ENCODE data around the gene PSMF1. TPM values are rescaled to one million over a fixed set of nuclear protein-coding genes. Genes with fewer than 3 reads are reported as not detected.

Gene PSMF1
- total and polyA plus RNA-seq, 8 donors, result 22.0 to 297 (median 43.2) TPM

DNA sequence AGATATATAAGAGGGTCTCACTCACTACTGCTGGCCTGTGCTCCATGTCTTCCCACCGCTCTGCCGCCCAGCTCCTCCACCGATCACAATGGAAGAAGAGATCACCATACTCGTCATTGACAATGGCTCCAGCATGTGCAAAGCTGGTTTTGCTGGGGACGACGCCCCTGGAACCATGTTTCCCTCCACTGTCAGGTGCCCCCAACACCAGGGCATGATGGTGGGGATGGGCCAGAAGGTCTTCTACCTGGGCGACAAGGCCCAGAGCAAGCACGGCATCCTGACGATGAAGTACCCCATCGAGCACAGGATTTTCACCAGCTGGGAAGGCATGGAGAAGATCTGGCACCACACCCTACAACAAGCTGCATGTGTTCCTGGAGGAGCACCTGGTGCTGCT, 42.1 kb downstream of the PSMF1 start:
- Histone ChIP-seq H3K9me3 (no peaks in the 10 kb centered on the region), H3K36me3 (peaks cover 36 to 98% (median 80%) of the 10 kb centered on the region in 4 donors), H3K27ac (no peak overlapping the region), H3K4me3 (no peak overlapping the region), H3K4me1 (no peaks in the 10 kb centered on the region), H3K27me3 (no peaks in the 10 kb centered on the region)
- TF ChIP-seq POLR2A (IDR thresholded peaks at IDR 0.05) (no peak), EP300 (IDR thresholded peaks at IDR 0.05) (no peak), POLR2AphosphoS5 (IDR thresholded peaks at IDR 0.05) (no peak)
- TF ChIP-seq, protein P1, sequence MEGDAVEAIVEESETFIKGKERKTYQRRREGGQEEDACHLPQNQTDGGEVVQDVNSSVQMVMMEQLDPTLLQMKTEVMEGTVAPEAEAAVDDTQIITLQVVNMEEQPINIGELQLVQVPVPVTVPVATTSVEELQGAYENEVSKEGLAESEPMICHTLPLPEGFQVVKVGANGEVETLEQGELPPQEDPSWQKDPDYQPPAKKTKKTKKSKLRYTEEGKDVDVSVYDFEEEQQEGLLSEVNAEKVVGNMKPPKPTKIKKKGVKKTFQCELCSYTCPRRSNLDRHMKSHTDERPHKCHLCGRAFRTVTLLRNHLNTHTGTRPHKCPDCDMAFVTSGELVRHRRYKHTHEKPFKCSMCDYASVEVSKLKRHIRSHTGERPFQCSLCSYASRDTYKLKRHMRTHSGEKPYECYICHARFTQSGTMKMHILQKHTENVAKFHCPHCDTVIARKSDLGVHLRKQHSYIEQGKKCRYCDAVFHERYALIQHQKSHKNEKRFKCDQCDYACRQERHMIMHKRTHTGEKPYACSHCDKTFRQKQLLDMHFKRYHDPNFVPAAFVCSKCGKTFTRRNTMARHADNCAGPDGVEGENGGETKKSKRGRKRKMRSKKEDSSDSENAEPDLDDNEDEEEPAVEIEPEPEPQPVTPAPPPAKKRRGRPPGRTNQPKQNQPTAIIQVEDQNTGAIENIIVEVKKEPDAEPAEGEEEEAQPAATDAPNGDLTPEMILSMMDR (IDR thresholded peaks at IDR 0.05), result no peak
- no peak for DNase-seq
- intact Hi-C loops (cut with DNase I; ENCODE audit: low total_unique reads), result no loop called here
- 95 to 98% (median 97%) methylated on average over 7 to 10 of the region's 10 CpGs for WGBS, 5 donors

DNA sequence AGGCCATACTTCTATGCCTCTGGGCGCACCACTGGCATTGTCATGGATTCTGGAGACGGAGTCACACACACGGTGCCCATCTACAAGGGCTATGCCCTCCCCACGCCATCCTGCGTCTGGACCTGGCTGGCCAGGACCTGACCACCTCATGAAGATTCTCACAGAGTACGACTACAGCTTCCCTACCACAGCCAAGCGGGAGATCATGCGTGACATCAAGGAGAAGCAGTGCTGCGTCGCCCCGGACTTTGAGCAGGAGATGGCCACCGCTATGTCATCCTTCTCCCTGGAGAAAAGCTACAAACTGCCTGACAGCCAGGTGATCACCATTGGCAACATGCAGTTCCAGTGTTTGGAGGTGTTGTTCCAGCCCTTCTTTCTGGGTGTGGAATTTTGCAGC, 42.6 kb downstream of the PSMF1 start:
- no peak overlapping the region for H3K4me3 ChIP-seq
- no peaks in the 10 kb centered on the region for H3K9me3 ChIP-seq
- H3K4me1 ChIP-seq, result no peaks in the 10 kb centered on the region
- TF ChIP-seq, protein P1 (IDR thresholded peaks at IDR 0.05), result no peak
- no peak for TF ChIP-seq EP300 (IDR thresholded peaks at IDR 0.05)
- TF ChIP-seq POLR2A (IDR thresholded peaks at IDR 0.05), result no peak
- no peak for TF ChIP-seq POLR2AphosphoS5 (IDR thresholded peaks at IDR 0.05)
- WGBS, 5 donors, result 97 to 100% (median 98%) methylated on average over 1 to 12 of the region's 12 CpGs
- H3K27ac ChIP-seq, result no peak overlapping the region
- intact Hi-C loops (cut with DNase I; ENCODE audit: low total_unique reads), result no loop called here
- H3K36me3 ChIP-seq, result peaks cover 41 to 99% (median 80%) of the 10 kb centered on the region in 4 donors
- DNase-seq, result no peak
- no peaks in the 10 kb centered on the region for H3K27me3 ChIP-seq

DNA sequence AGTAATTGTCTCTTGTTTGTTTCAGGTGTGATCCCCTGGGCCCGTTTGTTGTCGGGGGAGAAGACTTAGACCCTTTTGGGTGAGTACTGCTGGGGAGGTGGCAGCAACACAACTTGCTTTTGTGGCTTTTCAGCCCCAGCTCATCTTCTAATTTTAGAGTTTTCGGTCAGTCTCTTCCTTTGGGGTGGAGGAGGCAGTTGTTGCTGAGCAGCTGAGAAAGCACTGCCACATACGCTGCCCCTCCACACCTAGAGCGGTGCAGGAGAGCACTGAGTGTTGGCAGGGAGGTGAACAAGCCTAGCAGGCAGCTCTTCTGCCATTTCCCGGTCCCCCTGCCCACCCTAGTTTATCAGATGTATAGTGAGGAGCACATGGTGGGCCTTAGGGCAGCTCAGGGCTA, 44.7 kb downstream of the PSMF1 start:
- Histone ChIP-seq H3K27me3 (no peaks in the 10 kb centered on the region), H3K4me1 (no peaks in the 10 kb centered on the region), H3K9me3 (no peaks in the 10 kb centered on the region), H3K4me3 (no peak overlapping the region), H3K36me3 (peaks cover 62 to 100% (median 93%) of the 10 kb centered on the region in 4 donors), H3K27ac (no peak overlapping the region)
- no peak for DNase-seq
- TF ChIP-seq, protein P1 (IDR thresholded peaks at IDR 0.05), result no peak
- TF ChIP-seq POLR2AphosphoS5 (IDR thresholded peaks at IDR 0.05) (no peak), EP300 (IDR thresholded peaks at IDR 0.05) (no peak), POLR2A (IDR thresholded peaks at IDR 0.05) (no peak)
- 91 to 96% (median 95%) methylated on average over 6 of the region's 6 CpGs for WGBS, 5 donors
- intact Hi-C loops (cut with DNase I; ENCODE audit: low total_unique reads), result no loop called here

DNA sequence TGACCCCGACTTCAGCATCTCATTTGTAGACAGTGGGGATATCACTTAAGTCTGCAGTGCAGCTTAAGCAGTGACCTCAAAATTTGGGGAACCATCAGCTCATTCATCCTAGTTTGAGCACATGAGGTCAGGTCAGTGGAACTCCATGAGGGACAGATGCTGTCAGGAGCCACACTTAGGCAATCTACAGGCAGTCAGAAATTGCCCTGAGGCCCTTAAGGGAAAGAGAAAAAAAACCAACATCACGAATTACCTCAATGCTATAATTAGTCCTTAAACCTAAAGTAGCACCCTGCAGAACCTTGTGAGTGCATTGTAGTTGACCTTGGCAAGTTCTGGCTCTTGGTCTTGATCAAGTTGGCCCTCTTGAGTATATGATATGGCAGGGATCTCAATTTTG, 45.3 kb downstream of the PSMF1 start:
- H3K27me3 ChIP-seq, result no peaks in the 10 kb centered on the region
- H3K4me3 ChIP-seq, result no peak overlapping the region
- H3K9me3 ChIP-seq, result no peaks in the 10 kb centered on the region
- TF ChIP-seq EP300 (IDR thresholded peaks at IDR 0.05), result no peak
- no peak for TF ChIP-seq POLR2A (IDR thresholded peaks at IDR 0.05)
- TF ChIP-seq POLR2AphosphoS5 (IDR thresholded peaks at IDR 0.05), result no peak
- TF ChIP-seq, protein P1 (IDR thresholded peaks at IDR 0.05), result no peak
- 86 to 94% (median 89%) methylated on average over 2 of the region's 2 CpGs for WGBS, 5 donors
- H3K36me3 ChIP-seq, result peaks cover 64 to 100% (median 94%) of the 10 kb centered on the region in 4 donors
- no peak overlapping the region for H3K27ac ChIP-seq
- intact Hi-C loops (cut with DNase I; ENCODE audit: low total_unique reads), result no loop called here
- no peaks in the 10 kb centered on the region for H3K4me1 ChIP-seq
- DNase-seq, result no peak

Measured in stomach (tissue), 9 donors.